Nephron progenitor cell (in vitro differentiated cells): Measurements from ENCODE around the gene SRPK1.

Source experiments
- DNase-seq: peaks from one replicate; pipeline ENCODE4 v3.0.0; 2021
- H3K27ac Mint-ChIP-seq: 2 replicates; pipeline ENCODE4 v1.8.0; 2021; ENCODE audit warnings: mild to moderate bottlenecking, moderate library complexity, mixed read lengths
- H3K27me3 Mint-ChIP-seq: 2 replicates; pipeline ENCODE4 v1.8.0; 2021; ENCODE audit warnings: mild to moderate bottlenecking, low read depth, mixed read lengths; ENCODE audit not compliant: poor library complexity
- H3K36me3 Mint-ChIP-seq: 2 replicates; pipeline ENCODE4 v1.8.0; 2021; ENCODE audit warnings: low read depth, mixed read lengths
- H3K4me1 Mint-ChIP-seq: 2 replicates; pipeline ENCODE4 v1.8.0; 2021; ENCODE audit warnings: mixed read lengths
- H3K4me3 Mint-ChIP-seq: 2 replicates; pipeline ENCODE4 v1.8.0; 2021; ENCODE audit warnings: mild to moderate bottlenecking, moderate library complexity, mixed read lengths
- H3K9me3 Mint-ChIP-seq: 2 replicates; pipeline ENCODE4 v1.8.0; 2021; ENCODE audit warnings: mild to moderate bottlenecking, moderate library complexity, mixed read lengths
- TF ChIP-seq, protein P1 (sequence below): fragments of 200-600 bp; sonication (generic); IDR thresholded peaks from 2 replicates; pipeline ENCODE4 v1.5.0; 2021; ENCODE audit warnings: antibody characterized with exemption

The SRPK1 gene

DNA sequence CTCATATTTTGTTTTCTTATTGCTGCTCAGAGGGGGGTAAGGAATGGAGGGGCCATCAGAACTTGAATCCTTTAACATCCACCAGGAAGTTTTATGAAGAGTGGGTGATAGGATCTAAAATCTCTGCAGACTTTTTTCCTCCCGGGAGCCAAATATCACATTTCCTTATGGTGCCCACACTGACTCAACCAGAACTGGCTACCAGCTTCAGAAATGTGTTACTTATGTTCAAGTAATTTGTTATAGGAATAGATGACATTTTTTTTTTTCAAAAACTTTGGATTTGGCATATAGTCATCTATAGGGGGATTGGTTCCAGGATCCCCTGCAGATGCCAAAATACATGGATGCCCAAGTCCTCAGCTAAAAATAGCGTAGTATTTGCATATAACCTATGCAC is 97.3 kb downstream of the SRPK1 start:
- no peaks in the 10 kb centered on the region for H3K36me3 Mint-ChIP-seq
- H3K27ac Mint-ChIP-seq = no peak overlapping the region
- TF ChIP-seq, protein P1, sequence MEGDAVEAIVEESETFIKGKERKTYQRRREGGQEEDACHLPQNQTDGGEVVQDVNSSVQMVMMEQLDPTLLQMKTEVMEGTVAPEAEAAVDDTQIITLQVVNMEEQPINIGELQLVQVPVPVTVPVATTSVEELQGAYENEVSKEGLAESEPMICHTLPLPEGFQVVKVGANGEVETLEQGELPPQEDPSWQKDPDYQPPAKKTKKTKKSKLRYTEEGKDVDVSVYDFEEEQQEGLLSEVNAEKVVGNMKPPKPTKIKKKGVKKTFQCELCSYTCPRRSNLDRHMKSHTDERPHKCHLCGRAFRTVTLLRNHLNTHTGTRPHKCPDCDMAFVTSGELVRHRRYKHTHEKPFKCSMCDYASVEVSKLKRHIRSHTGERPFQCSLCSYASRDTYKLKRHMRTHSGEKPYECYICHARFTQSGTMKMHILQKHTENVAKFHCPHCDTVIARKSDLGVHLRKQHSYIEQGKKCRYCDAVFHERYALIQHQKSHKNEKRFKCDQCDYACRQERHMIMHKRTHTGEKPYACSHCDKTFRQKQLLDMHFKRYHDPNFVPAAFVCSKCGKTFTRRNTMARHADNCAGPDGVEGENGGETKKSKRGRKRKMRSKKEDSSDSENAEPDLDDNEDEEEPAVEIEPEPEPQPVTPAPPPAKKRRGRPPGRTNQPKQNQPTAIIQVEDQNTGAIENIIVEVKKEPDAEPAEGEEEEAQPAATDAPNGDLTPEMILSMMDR = no peak
- DNase-seq = no peak
- no peaks in the 10 kb centered on the region for H3K9me3 Mint-ChIP-seq
- H3K4me1 Mint-ChIP-seq = no peaks in the 10 kb centered on the region
- no peak overlapping the region for H3K4me3 Mint-ChIP-seq
- H3K27me3 Mint-ChIP-seq = peaks cover 4% of the 10 kb centered on the region

DNA sequence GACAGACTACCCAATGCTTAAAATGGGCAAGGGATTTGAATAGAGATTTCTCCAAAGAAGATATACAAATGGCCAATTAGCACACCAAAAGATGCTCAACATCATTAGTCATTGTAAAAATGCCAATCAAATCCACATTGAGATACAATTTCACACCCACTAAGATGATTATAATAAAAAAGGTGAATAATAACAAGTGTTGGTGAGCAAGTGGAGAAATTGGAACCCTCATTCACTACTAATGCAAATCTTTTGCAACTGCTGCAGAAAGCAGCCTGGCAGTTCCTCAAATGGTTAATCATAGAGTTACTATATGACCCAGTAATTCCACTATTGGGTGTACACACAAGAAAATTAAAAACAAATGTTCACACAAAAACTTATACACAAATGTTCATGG is 103.4 kb downstream of the SRPK1 start:
- H3K4me1 Mint-ChIP-seq = no peaks in the 10 kb centered on the region
- TF ChIP-seq, protein P1 = no peak
- peaks cover 23% of the 10 kb centered on the region for H3K9me3 Mint-ChIP-seq
- no peak overlapping the region for H3K4me3 Mint-ChIP-seq
- no peak overlapping the region for H3K27ac Mint-ChIP-seq
- H3K27me3 Mint-ChIP-seq = peaks cover 16% of the 10 kb centered on the region
- no peaks in the 10 kb centered on the region for H3K36me3 Mint-ChIP-seq
- DNase-seq = no peak

DNA sequence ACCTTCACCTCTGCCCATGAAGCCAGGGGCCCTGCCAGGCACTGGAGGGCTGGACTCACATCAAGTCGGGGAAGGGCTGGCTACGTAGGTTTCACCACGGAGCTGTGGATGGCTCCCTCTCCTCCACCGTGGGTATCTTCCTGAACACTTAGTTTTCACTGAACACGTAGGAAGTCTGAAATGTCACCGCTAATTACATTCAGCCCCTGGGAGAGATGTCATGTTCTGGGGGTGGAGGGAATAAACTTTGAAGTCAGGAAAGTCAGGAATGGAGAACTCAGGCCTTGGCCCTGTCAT is 109.3 kb downstream of the SRPK1 start:
- TF ChIP-seq, protein P1 = no peak
- peaks cover 22% of the 10 kb centered on the region for H3K27me3 Mint-ChIP-seq
- no peak overlapping the region for H3K4me3 Mint-ChIP-seq
- no peaks in the 10 kb centered on the region for H3K36me3 Mint-ChIP-seq
- peaks cover 9% of the 10 kb centered on the region for H3K9me3 Mint-ChIP-seq
- no peak for DNase-seq
- peaks cover 7% of the 10 kb centered on the region for H3K4me1 Mint-ChIP-seq
- no peak overlapping the region for H3K27ac Mint-ChIP-seq

GRCh38 chr6:35810971-35811698 is 109.8 kb downstream of the SRPK1 start:
- Mint-ChIP-seq H3K4me3 (no peak overlapping the region), H3K4me1 (peaks cover 7% of the 10 kb centered on the region), H3K27me3 (peaks cover 23% of the 10 kb centered on the region), H3K36me3 (no peaks in the 10 kb centered on the region), H3K9me3 (peaks cover 4% of the 10 kb centered on the region), H3K27ac (no peak overlapping the region)
- DNase-seq = no peak
- TF ChIP-seq, protein P1 = no peak

DNA sequence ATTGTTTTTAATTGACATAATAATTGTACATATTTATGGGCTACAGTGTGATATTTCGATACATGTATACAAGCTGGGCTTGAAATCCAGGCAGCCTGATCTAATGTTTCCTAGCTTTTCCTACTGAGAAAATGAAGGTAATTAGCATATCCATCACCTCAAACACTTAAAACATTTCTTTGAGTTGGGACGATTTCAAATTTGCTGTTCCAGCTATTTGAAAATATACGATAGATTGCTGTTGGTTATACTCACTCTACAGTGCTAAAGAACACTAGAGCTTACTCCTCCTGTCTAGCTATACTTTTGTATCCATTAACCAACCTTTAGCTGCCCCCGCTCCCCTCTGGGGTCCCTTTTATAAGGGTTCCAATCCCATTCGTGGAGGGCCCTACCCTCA is 111.1 kb downstream of the SRPK1 start:
- Mint-ChIP-seq H3K27me3 (peaks cover 19% of the 10 kb centered on the region), H3K4me1 (peaks cover 7% of the 10 kb centered on the region), H3K27ac (no peak overlapping the region), H3K36me3 (no peaks in the 10 kb centered on the region), H3K9me3 (no peaks in the 10 kb centered on the region), H3K4me3 (no peak overlapping the region)
- TF ChIP-seq, protein P1 = no peak
- no peak for DNase-seq

GRCh38 chr6:35808688-35809087 is 112.2 kb downstream of the SRPK1 start:
- H3K4me3 Mint-ChIP-seq = no peak overlapping the region
- H3K36me3 Mint-ChIP-seq = no peaks in the 10 kb centered on the region
- DNase-seq = no peak
- no peaks in the 10 kb centered on the region for H3K9me3 Mint-ChIP-seq
- H3K27me3 Mint-ChIP-seq = peaks cover 18% of the 10 kb centered on the region
- TF ChIP-seq, protein P1 = no peak
- H3K27ac Mint-ChIP-seq = no peak overlapping the region
- H3K4me1 Mint-ChIP-seq = peaks cover 7% of the 10 kb centered on the region
